ENCODE data around the gene ZFR. TPM values are rescaled to one million over a fixed set of nuclear protein-coding genes. Genes with fewer than 3 reads are reported as not detected.
"Not testable (repeated sequence)": the region's sequence is repeated elsewhere in the genome, so short reads cannot be mapped to it uniquely, and the experiment has no call there.

ZFR gene
- total RNA-seq, 1 experiment from 2014 or later = 83.5 TPM

GRCh38 chr5:32443541-32444430, 754 bp downstream of the ZFR start:
- H3K36me3 ChIP-seq = peaks cover 13% of the 10 kb centered on the region
- peaks cover 5% of the 10 kb centered on the region; the same call in 1 of the 2 replicates for H3K4me1 ChIP-seq (replicated peaks)
- H3K4me3 ChIP-seq = peak overlapping the region; percentile 61
- peak in 1 of 2 experiments; percentile 48 for DNase-seq (ENCODE audit: low read depth in 1 of 2, low spot score in 2 of 2)
- peak overlapping the region; percentile 79 for H3K27ac ChIP-seq
- H3K9me3 ChIP-seq (replicated peaks) = no peaks in the 10 kb centered on the region
- H3K27me3 ChIP-seq (replicated peaks) = no peaks in the 10 kb centered on the region

GRCh38 chr5:32443145-32443540, 1.4 kb downstream of the ZFR start:
- Histone ChIP-seq H3K27ac (peak overlapping the region; percentile 79), H3K36me3 (peaks cover 13% of the 10 kb centered on the region), H3K4me3 (peak overlapping the region; percentile 61), H3K9me3 (replicated peaks) (no peaks in the 10 kb centered on the region), H3K4me1 (replicated peaks) (peaks cover 5% of the 10 kb centered on the region; the same call in 1 of the 2 replicates), H3K27me3 (replicated peaks) (no peaks in the 10 kb centered on the region)
- DNase-seq (ENCODE audit: low read depth in 1 of 2, low spot score in 2 of 2) = no peak

- H3K27me3 ChIP-seq (replicated peaks) = no peaks in the 10 kb centered on the region
- H3K4me1 ChIP-seq (replicated peaks) = no peaks in the 10 kb centered on the region
- no peak overlapping the region for H3K4me3 ChIP-seq
- no peak overlapping the region for H3K27ac ChIP-seq
- H3K36me3 ChIP-seq = peaks cover 11% of the 10 kb centered on the region
- no peak for DNase-seq (ENCODE audit: low read depth in 1 of 2, low spot score in 2 of 2)
- no peaks in the 10 kb centered on the region for H3K9me3 ChIP-seq (replicated peaks)
These were observed 5.4 kb downstream of the ZFR start for GRCh38 chr5:32439086-32439642.

GRCh38 chr5:32436553-32437242, 7.8 kb downstream of the ZFR start:
- H3K36me3 ChIP-seq = peaks cover 5% of the 10 kb centered on the region
- no peak for DNase-seq (ENCODE audit: low read depth in 1 of 2, low spot score in 2 of 2)

GRCh38 chr5:32435383-32435782, 9.2 kb downstream of the ZFR start:
- no peaks in the 10 kb centered on the region for H3K9me3 ChIP-seq (replicated peaks)

More at GRCh38 chr5:32436553-32437242, 7.8 kb downstream of the ZFR start:
- Histone ChIP-seq H3K4me1 (replicated peaks) (no peaks in the 10 kb centered on the region), H3K27me3 (replicated peaks) (no peaks in the 10 kb centered on the region), H3K27ac (no peak overlapping the region), H3K9me3 (replicated peaks) (no peaks in the 10 kb centered on the region), H3K4me3 (no peak overlapping the region)

GRCh38 chr5:32434221-32434620, 10.3 kb downstream of the ZFR start:
- H3K4me3 ChIP-seq = no peak overlapping the region
- peaks cover 2% of the 10 kb centered on the region for H3K36me3 ChIP-seq
- no peak overlapping the region for H3K27ac ChIP-seq
- no peaks in the 10 kb centered on the region for H3K27me3 ChIP-seq (replicated peaks)
- no peaks in the 10 kb centered on the region for H3K4me1 ChIP-seq (replicated peaks)
- H3K9me3 ChIP-seq (replicated peaks) = no peaks in the 10 kb centered on the region
- no peak for DNase-seq (ENCODE audit: low read depth in 1 of 2, low spot score in 2 of 2)

More at GRCh38 chr5:32435383-32435782, 9.2 kb downstream of the ZFR start:
- Histone ChIP-seq H3K4me1 (replicated peaks) (no peaks in the 10 kb centered on the region), H3K36me3 (peaks cover 5% of the 10 kb centered on the region), H3K27ac (no peak overlapping the region), H3K4me3 (no peak overlapping the region), H3K27me3 (replicated peaks) (no peaks in the 10 kb centered on the region)
- no peak for DNase-seq (ENCODE audit: low read depth in 1 of 2, low spot score in 2 of 2)

GRCh38 chr5:32432633-32433032, 11.9 kb downstream of the ZFR start:
- H3K9me3 ChIP-seq (replicated peaks) = no peaks in the 10 kb centered on the region
- no peaks in the 10 kb centered on the region for H3K27me3 ChIP-seq (replicated peaks)
- no peak overlapping the region for H3K27ac ChIP-seq
- peaks cover 5% of the 10 kb centered on the region for H3K36me3 ChIP-seq
- no peak for DNase-seq (ENCODE audit: low read depth in 1 of 2, low spot score in 2 of 2)
- no peaks in the 10 kb centered on the region for H3K4me1 ChIP-seq (replicated peaks)
- H3K4me3 ChIP-seq = no peak overlapping the region

GRCh38 chr5:32430825-32431224, 13.7 kb downstream of the ZFR start:
- not testable (repeated sequence) for H3K4me3 ChIP-seq; H3K4me1 ChIP-seq (replicated peaks); H3K36me3 ChIP-seq; H3K9me3 ChIP-seq (replicated peaks); H3K27me3 ChIP-seq (replicated peaks); DNase-seq (ENCODE audit: low read depth in 1 of 2, low spot score in 2 of 2); H3K27ac ChIP-seq

- Histone ChIP-seq H3K27ac (no peak overlapping the region), H3K9me3 (replicated peaks) (no peaks in the 10 kb centered on the region), H3K36me3 (peaks cover 5% of the 10 kb centered on the region; the same call in 1 of the 2 replicates), H3K27me3 (replicated peaks) (no peaks in the 10 kb centered on the region), H3K4me1 (replicated peaks) (no peaks in the 10 kb centered on the region), H3K4me3 (no peak overlapping the region)
- DNase-seq (ENCODE audit: low read depth in 1 of 2, low spot score in 2 of 2) = no peak
These were observed 16.1 kb downstream of the ZFR start for GRCh38 chr5:32428426-32428825.

- H3K9me3 ChIP-seq (replicated peaks) = no peaks in the 10 kb centered on the region
- no peaks in the 10 kb centered on the region for H3K27me3 ChIP-seq (replicated peaks)
- DNase-seq (ENCODE audit: low read depth in 1 of 2, low spot score in 2 of 2) = no peak
- no peak overlapping the region for H3K4me3 ChIP-seq
- H3K36me3 ChIP-seq = 0 out of 2 replicates have a peak, but pooled peaks cover 3% of the 10 kb centered on the region
- no peaks in the 10 kb centered on the region for H3K4me1 ChIP-seq (replicated peaks)
- H3K27ac ChIP-seq = no peak overlapping the region
These were observed 17.9 kb downstream of the ZFR start for GRCh38 chr5:32426440-32427151.

- Histone ChIP-seq H3K4me1 (replicated peaks) (no peaks in the 10 kb centered on the region), H3K27ac (no peak overlapping the region), H3K36me3 (no peaks in the 10 kb centered on the region; the same call in 1 of the 2 replicates), H3K4me3 (no peak overlapping the region), H3K27me3 (replicated peaks) (no peaks in the 10 kb centered on the region), H3K9me3 (replicated peaks) (no peaks in the 10 kb centered on the region)
- no peak for DNase-seq (ENCODE audit: low read depth in 1 of 2, low spot score in 2 of 2)
These were observed 21.8 kb downstream of the ZFR start for GRCh38 chr5:32422697-32423096.

- DNase-seq (ENCODE audit: low read depth in 1 of 2, low spot score in 2 of 2) = no peak
These were observed 23.5 kb downstream of the ZFR start for GRCh38 chr5:32421075-32421474.

GRCh38 chr5:32420506-32420905, 24.0 kb downstream of the ZFR start:
- DNase-seq (ENCODE audit: low read depth in 1 of 2, low spot score in 2 of 2) = no peak
- H3K27me3 ChIP-seq (replicated peaks) = no peaks in the 10 kb centered on the region
- no peak overlapping the region for H3K4me3 ChIP-seq
- H3K9me3 ChIP-seq (replicated peaks) = no peaks in the 10 kb centered on the region
- H3K4me1 ChIP-seq (replicated peaks) = no peaks in the 10 kb centered on the region
- peaks cover 6% of the 10 kb centered on the region for H3K36me3 ChIP-seq
- H3K27ac ChIP-seq = no peak overlapping the region

More at GRCh38 chr5:32421075-32421474, 23.5 kb downstream of the ZFR start:
- no peaks in the 10 kb centered on the region for H3K27me3 ChIP-seq (replicated peaks)
- no peak overlapping the region for H3K4me3 ChIP-seq
- no peaks in the 10 kb centered on the region for H3K9me3 ChIP-seq (replicated peaks)
- no peaks in the 10 kb centered on the region for H3K4me1 ChIP-seq (replicated peaks)
- no peak overlapping the region for H3K27ac ChIP-seq
- peaks cover 6% of the 10 kb centered on the region for H3K36me3 ChIP-seq

All from SJSA1 (cell line).